GM10847 (cell line): ENCODE results near the gene MFAP2.

Experiments
- POLR2A ChIP-seq: IDR thresholded peaks from 2 replicates; pipeline ENCODE4 v1.6.1; 2011; ENCODE audit not compliant: insufficient read length; ENCODE audit errors: extremely low read depth

The MFAP2 gene

DNA sequence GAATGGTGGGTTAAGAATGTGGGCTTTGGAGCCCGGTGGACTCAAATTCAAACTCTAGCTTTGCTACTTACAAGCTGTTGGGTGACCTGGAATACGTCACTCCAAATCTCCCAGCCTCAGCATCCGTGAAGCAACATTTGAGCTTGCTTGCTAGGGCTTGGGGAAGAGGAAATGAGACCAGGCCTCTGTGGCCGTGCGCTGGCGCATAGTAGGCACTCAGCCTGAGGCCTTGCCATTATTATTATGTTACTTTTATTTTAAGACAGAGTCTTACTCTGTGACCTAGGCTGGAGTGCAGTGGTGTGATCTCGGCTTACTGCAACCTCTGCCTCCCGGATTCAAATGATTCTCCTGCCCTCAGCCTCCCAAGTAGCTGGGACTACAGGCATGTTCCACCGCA is 12.3 kb upstream of the MFAP2 start:
- no peak for TF ChIP-seq POLR2A

DNA sequence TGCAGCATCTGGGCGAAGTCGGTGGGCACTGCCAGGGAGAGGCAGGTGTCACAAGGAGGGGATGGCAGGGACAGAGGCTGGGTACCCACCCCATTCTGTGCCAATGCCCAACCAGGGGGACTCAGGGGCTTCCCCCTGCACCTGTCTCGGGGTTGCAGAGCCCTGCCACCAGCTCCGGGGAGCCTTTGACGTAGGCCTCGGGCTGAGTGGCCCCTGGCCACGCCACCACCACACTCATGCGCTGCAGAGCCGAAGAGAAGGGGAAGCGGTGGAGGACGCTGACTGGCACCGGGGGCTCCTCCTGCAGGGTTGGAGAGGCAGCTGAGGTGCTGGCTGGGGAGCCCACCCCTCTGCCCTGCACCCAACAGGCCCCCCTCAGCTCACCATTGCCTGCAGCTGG is 11.7 kb upstream of the MFAP2 start:
- no peak for TF ChIP-seq POLR2A

DNA sequence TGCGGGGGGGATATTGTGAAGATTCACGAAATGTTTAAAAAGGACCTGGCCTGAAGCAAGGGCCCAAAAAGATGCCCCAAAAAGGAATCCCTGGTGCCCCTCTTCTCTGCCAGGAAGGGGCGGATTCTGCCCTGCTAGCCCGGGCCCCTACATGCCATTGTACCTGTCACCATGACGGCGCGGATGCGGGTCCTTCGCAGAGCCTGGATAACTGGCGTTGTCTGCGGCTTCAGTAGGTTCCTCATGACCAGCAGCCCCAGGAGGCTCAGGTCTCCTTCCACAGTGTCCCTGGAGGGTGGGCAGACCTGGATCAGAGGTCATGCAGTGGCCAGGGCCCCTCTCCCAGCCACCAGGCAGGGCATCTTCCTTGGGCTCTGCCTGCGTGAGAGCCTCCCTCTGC is 11.2 kb upstream of the MFAP2 start:
- TF ChIP-seq POLR2A, result no peak

DNA sequence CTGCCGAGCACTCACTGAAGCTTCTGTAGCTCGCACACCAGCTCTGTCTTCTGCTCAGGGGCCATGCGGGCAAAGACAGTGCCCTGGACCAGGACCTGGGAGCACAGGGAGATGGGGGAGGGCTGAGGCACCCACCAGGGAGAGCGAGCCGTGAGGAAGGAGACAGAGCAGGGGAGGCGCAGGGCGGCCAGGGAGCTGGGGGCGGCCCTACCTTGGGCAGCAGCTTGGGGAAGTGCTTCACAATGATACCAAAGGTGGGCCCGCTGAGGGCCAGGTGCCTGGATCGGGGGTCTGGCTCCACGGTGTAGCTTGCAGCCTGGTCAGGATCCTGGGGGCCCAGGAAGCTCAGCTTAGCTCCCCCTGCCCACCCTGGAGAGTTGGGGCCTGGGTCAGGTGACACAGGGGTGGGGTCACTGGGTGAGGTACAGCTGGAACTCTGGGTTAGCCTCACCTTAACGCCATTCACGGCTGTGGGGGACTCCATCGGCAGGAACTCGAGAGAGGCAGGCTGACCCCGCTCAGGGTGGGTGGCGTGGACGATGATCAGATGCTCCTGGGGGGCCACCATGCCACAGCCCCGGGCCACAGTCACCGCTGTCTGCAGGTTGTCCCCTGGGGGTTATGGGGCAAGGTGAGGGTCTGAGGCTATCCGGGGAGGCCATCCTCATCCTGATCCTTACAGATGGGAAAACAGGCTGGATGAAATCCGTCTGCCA is 9.4 kb upstream of the MFAP2 start:
- TF ChIP-seq POLR2A, result no peak

DNA sequence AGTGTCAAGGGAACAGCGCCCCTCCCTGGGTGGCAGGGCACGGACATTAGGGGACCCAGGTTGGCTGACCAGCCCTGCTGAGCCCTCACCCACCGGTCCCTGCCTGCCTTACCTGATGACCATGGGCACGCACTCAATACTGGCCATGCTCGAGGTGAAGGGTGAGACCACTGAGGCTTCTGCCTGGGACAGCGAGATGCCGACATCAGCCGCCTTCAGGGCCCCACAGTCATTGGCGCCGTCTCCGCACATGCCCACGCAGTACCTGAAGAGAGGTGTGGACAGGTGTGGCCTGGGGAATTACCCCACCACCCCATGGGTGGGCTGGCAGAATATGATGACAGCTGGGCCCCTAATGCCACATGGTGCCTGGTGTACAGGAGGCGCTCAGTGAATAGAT is 7.8 kb upstream of the MFAP2 start:
- no peak for TF ChIP-seq POLR2A

DNA sequence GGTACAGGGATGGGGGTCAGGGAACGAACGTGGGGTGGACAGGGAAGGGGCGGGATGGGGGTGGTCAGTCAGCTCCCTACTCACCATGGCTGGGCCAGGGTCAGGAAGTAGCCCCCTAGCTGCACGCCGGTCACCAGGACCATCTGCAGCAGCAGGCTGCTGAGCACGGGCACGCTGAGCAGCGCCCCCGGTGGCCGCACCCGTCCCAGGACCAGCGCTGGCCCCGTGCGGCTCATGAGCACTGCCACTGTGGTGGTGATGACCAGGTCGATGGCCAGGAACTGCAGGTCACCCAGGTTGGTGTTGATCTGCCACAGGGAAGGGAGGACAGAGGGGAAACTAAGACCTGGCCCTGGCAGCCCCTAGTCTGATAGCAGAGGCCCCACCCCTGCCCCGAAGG is 6.5 kb upstream of the MFAP2 start:
- TF ChIP-seq POLR2A, result no peak

DNA sequence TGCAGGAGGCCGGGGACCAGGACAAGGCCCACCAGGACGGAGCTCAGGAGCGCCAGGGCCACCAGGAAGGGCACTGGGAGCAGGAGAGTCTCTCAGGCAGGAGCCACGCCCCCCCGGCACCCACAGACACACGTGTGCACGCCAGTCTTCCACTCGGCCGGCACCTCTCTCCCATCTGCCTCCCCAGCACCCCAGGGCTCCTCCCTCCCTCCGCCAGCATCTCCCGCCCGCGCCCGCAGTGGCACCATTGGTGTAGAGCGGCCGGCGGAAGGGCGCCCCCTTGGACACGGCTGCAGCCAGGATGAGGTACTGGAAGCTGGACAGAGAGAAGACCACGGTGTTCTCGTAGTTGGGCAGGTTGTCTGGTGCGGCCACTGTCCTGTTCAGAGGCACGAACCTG is 6.1 kb upstream of the MFAP2 start:
- no peak for TF ChIP-seq POLR2A

DNA sequence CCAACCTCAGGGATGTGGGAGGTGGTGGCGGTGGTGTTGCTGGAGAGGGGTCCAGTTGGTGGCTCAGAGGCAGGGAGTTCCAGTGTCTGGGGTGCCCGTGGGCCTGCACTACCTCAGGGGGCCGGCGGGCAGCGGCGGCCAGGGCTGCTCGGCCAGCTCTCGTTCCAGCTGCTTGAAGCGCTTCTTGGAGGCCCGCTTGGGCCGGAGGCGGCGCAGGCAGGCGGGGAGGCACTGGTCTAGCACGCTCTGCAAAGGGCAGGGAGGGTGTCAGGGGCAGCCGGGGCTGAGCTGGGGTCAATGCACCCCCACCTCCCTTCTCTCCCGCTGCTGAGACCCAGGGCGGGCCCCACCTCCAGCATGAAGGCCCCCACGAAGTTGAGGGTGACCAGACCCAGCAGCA is 5.7 kb upstream of the MFAP2 start:
- TF ChIP-seq POLR2A, result no peak

DNA sequence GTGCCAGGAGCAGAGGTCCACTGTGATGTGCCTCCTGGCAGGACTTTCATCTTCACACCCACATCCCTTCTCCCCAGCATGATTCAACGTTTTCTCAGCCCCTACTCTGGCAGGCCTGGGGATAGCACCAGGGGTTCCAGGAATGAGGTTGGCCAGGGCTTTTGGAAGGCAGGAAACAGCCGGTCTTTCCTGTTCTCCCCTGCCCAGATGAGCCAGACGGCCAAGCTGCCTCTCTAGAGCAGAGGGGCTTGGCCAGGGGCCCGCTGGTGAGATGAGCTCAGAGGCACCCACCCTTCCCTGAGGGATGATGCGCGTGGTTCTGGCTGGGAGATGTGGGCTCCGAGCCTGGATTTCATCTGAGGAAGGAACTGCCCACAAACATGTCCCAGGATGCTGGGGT is 4.3 kb upstream of the MFAP2 start:
- TF ChIP-seq POLR2A, result no peak

DNA sequence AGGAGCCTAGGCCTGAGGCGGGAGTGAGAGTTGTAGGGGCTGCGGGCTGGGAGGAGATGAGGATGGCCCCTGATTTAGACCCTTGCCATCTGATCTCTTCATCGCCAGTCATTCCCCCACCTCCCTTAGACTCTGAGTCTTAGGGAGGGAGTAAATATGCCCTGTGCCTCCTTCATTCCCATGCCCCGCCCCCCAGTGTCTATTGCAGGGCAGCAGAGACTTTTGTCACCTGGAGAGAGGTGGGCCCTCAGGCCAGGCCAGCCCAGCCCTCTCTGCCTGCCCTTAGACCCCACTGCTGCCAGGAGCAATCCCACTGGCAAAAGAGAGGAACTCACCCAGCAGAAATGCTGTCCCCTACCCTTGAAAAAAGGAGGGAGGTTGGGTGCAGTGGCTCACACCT is 3.2 kb upstream of the MFAP2 start:
- TF ChIP-seq POLR2A, result no peak

DNA sequence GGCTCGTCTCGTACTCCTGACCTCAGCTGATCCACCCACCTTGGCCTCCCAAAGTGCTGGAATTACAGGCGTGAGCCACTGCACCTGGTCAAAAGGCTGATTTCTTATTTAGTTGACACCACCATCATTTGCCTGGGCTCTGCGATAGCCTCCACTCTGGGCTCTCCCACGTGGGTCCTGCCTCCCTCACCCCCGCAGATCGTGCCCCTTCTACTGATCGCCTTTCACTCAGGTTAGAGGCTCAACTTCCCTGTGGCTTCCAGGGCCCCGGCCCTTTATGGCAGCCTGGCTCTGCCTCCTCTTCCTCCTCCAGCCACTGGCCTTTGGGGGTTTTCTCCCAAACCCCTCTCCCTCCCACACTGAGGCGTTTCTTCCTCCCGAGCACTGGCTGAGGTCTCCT is 2.5 kb upstream of the MFAP2 start:
- TF ChIP-seq POLR2A, result no peak

DNA sequence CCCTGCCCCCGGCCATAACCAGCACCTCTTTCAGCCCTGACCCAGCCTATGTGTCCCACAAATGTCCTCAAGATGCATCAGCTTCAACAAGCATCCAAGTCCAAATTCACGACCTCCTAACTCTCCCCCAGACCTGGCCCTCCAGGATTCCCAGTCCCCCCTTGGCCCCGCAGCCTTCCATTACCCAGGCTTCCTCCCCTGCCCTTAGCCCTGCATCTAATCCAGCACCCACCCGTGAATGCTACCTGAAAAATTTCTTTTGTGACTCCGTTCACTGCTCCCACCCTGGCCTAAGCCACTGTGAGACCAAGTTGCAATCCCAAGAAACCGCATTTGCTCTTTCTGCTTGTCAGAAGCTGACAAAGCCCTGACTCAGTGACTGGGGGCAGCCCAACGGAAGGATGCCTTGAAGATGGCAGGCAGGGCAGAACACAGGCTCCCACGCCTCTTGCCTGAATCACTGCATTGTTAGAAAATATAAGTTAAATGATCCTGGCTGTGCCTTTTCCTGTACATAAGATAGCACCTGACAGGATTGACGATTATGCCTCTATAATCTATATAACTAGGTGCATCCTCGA is 939 bp upstream of the MFAP2 start:
- TF ChIP-seq POLR2A, result no peak

DNA sequence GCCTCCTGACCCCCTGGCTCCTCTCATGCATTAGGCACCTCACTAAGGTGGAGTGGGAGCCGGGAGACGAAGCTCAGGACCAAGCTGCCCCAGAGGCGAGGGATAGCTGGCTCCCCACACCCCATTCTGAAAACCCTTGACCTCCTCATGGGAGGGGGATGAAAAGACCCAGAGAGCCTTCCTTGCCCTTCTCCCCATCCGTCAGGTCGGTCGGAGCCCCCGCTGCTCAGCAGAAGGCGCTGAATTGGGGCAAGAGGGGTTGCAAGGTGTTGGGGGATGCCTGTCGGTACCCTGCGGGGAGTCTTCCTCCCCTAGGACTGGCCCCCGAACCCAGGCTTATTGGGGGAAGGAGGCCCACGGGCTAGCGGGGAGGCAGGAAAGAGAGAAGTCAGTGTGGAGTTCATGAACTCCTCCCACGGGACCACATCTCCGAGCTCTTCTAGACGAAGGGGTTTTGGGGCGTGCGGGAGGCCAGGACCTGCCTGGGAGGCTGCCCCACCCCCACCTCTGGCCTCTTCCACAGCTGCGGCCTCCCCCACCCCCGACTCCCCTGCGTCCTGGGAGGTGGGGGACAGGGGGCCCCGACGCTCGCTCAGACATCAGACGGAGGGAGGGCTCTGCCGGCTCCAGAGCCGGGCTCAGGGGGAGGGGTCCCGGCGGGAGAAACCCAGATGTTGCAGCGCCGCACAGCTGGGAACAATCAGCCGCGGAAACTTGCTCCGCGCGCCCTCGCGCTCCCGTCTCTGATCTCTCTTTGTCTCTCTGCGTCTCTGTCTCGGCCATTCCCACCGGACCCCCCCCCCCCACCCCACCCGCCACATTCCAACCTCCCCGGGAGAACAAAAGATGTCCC is 719 bp downstream of the MFAP2 start:
- TF ChIP-seq POLR2A, result no peak

DNA sequence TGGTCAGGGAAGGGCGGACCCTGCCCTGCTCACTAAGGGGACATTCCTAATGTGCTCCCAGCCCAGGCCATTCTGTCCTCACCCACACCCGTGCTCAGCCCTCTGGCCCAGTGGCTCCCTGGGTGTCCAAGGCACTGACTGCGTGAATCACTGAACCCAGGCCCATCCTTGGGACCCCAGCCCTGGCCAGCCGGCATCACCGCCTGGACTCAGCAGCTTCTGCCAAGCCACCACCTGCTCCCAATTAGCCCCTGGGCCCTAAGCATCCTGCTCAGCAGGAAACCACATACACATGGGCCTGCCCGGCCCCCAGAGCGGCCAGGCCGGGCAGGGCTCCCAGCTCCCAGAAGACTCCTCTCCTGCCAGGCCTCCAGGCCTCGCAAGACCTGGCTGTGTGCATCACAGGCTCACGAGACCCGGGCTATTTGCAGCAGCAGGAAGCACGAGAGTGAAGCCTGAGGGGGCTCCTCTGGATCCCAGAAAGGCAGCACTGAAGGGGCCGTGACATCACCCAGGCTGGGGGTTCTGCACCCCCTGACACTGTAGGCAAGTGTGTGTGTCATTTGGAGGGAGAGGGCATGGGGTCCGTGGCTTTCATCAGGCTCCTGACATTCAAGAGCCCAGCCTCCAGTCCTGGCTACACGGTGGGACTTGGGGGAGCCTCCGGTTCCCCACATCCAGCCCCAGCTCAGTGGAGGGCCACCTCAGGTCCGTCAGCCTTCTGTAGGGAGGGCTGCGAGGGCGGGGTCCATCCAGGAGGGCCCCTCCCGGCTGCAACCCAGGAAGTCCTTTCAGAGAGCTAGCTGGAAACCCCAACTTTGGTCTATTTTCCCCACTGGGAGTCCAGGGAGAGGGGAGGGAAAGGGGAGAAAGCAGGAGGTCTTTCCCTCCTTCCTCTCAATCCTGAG is 1.6 kb downstream of the MFAP2 start:
- no peak for TF ChIP-seq POLR2A

DNA sequence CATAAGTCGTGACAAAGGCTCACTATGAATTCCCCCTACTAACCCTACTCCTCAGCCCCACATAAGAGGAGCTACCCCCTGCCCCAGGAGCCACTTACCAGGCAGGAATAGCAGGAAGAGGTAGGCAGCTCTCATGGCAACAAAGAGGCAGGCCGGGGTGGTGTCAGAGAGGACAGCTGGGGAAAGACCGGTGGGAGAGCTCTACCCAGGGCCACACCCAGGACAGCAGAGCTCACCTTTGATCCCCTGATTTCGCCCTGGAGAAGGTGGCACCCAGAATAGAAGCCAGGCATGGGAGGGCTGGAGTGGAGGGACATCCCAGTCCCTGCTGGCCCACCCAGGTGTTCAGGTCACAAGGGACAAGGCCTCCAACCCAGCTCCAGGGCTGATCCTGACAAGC is 2.3 kb downstream of the MFAP2 start:
- TF ChIP-seq POLR2A, result no peak
